ENCODE results near the gene LY6G6D.

LY6G6D gene

GRCh38 chr6:31727717-31728671, 12.8 kb downstream of the LY6G6D start:
- TF ChIP-seq ZFX (IDR thresholded peaks at IDR 0.05) (no peak), CTCF (conservative IDR thresholded peaks at IDR 0.05) (no peak)
- no peak overlapping the region; the same call in 1 of the 2 replicates for H3K27ac ChIP-seq

GRCh38 chr6:31728767-31729514, 13.8 kb downstream of the LY6G6D start, which contains the start of gene DDAH2:
Gene DDAH2, minus strand, starts transcription at chr6:31729299. Its CDS starts 138 bp downstream, at chr6:31729161.
- H3K27ac ChIP-seq: peak within 1 kb of the TSS; percentile 68

GRCh38 chr6:31729515-31729978, 14.4 kb downstream of the LY6G6D start:
- TF ChIP-seq ZFX (IDR thresholded peaks at IDR 0.05): no peak
- peak; percentile 59 for TF ChIP-seq CTCF (conservative IDR thresholded peaks at IDR 0.05)
- peak overlapping the region; percentile 68 for H3K27ac ChIP-seq

More at GRCh38 chr6:31728767-31729514, 13.8 kb downstream of the LY6G6D start, which contains the start of gene DDAH2:
- TF ChIP-seq ZFX (IDR thresholded peaks at IDR 0.05) (no peak), CTCF (conservative IDR thresholded peaks at IDR 0.05) (peak; percentile 81)

- peak overlapping the region; percentile 68 for H3K27ac ChIP-seq
- TF ChIP-seq ZFX (IDR thresholded peaks at IDR 0.05): no peak
- no peak for TF ChIP-seq CTCF (conservative IDR thresholded peaks at IDR 0.05)
Observed at GRCh38 chr6:31729979-31730630, 15.0 kb downstream of the LY6G6D start.

- H3K27ac ChIP-seq: no peak overlapping the region
- TF ChIP-seq ZFX (IDR thresholded peaks at IDR 0.05) (no peak), CTCF (conservative IDR thresholded peaks at IDR 0.05) (no peak)
Observed at GRCh38 chr6:31730631-31731086, 15.5 kb downstream of the LY6G6D start.

GRCh38 chr6:31732029-31732428, 16.9 kb downstream of the LY6G6D start:
- H3K27ac ChIP-seq: no peak overlapping the region
- TF ChIP-seq CTCF (conservative IDR thresholded peaks at IDR 0.05) (no peak), ZFX (IDR thresholded peaks at IDR 0.05) (no peak)
